HG03139 (cell line): ENCODE data around the gene TTF2.

Experiments
- ATAC-seq: cut with Tn5 transposase; IDR thresholded peaks from one replicate; pipeline ENCODE4 v1.9.1; 2021; ENCODE audit not compliant: unreplicated experiment

The TTF2 gene

GRCh38 chr1:117059678-117060440 lies at the start of gene TTF2:
TTF2 (plus strand) TSS chr1:117060326; CDS start chr1:117060347, 21 bp downstream.
- peak; percentile 95 for ATAC-seq

DNA sequence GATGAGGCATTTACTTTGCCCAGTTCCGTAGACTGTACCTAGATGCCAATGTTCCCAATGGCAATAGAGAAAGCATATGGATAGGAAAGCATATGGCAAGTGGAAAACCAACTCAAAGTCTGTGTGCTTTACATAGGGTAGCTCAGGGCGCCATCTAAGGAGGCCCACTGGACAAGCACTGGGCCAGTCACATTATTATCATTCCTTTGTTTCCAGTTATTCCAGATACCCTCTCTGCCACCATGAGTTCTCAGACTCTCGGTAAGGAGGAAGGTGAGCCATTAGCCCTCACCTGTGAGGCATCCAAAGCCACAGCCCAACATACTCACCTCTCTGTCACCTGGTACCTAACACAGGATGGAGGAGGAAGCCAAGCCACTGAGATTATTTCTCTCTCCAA lies 48.8 kb upstream of the TTF2 start:
- no peak for ATAC-seq

GRCh38 chr1:117013309-117013858 lies 46.7 kb upstream of the TTF2 start:
- ATAC-seq = no peak

DNA sequence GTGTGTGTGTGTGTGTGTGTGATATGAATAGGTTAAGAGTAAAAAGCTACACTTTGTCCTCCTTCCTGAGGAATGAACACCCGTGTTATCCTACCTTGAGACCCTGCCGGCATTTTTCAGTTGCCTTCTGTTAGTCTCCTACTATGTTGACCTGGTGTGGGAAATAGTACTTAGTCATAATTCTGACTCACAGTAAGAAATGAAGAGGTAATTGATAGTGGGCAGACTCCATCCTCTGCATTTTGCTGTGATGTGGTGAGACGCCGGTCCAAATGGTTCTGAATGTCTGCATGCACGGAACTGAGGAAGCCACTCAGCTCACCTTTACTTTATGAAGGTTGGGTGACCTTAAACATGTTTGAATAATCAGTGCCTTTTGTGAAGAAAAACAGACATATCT lies 45.9 kb upstream of the TTF2 start:
- ATAC-seq = no peak

GRCh38 chr1:117015724-117016123 lies 44.4 kb upstream of the TTF2 start:
- ATAC-seq = no peak

DNA sequence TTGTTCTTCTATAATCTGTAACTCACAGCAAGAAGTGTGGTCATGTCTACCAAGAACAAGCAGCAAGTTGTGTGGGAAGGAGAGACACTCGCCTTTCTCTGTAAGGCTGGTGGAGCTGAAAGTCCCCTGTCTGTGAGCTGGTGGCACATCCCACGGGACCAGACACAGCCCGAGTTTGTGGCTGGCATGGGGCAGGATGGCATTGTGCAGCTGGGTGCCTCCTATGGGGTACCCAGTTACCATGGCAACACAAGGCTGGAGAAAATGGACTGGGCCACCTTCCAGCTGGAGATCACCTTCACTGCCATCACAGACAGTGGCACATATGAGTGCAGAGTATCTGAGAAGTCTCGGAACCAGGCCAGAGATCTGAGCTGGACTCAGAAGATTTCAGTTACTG lies 43.1 kb upstream of the TTF2 start:
- no peak for ATAC-seq

- ATAC-seq = no peak
Observed at GRCh38 chr1:117017648-117018047, 42.5 kb upstream of the TTF2 start.

GRCh38 chr1:117020526-117021156 lies 39.5 kb upstream of the TTF2 start:
- no peak for ATAC-seq

DNA sequence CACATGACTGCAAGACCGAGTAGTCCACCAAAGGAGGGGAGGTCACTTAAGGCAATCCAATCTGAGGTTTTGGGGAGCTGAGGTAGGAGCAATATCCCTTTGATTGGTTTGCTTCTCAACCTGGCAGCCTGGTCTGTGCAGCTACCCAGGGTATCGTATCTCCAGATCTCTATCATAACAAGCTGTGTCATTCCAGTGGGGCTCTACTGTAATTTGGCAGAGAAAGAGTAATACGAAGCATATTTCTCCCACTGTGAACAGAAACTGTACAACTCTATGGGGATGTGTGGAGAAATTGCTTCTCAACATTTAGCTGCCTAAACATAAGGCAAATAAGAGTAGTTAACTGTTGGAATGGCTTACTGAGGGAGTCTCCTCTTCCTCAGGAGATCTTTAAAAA lies 38.0 kb upstream of the TTF2 start:
- ATAC-seq = no peak

DNA sequence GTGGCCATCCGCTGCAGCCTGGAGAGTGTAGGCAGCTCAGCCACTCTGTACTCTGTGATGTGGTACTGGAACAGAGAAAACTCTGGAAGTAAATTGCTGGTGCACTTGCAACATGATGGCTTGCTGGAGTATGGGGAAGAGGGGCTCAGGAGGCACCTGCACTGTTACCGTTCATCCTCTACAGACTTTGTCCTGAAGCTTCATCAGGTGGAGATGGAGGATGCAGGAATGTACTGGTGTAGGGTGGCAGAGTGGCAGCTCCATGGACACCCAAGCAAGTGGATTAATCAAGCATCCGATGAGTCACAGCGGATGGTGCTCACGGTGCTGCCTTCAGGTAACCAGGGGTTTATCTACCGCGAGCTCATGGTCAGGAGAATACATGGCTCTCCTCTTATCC lies 34.6 kb upstream of the TTF2 start:
- no peak for ATAC-seq

- no peak for ATAC-seq
Observed at GRCh38 chr1:117026361-117026760, 33.8 kb upstream of the TTF2 start.

DNA sequence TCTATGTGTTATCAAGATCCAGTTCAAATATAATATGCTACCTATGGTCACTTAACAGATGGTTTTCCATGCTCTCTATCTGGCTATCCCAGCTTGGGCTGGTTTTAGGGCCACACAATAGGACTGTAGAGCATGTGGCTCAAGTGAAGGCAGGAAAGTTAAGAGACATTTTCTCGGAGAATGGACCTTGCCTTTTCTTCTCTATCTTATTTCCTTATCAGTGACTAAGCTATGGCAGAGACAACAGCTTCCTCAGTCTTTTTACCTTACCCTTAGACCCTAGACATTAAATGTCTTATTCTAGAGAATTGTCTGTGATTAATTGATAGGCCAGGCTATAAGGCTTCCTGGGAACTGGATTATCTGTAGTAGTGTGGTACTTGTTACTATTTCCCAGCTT lies 30.4 kb upstream of the TTF2 start:
- ATAC-seq = no peak

GRCh38 chr1:117030271-117030877 lies 29.8 kb upstream of the TTF2 start:
- no peak for ATAC-seq

- no peak for ATAC-seq
Observed at GRCh38 chr1:117032266-117032665, 27.9 kb upstream of the TTF2 start.

GRCh38 chr1:117032681-117033539 lies 27.2 kb upstream of the TTF2 start:
- no peak for ATAC-seq

GRCh38 chr1:117033772-117034171 lies 26.4 kb upstream of the TTF2 start:
- ATAC-seq = no peak

DNA sequence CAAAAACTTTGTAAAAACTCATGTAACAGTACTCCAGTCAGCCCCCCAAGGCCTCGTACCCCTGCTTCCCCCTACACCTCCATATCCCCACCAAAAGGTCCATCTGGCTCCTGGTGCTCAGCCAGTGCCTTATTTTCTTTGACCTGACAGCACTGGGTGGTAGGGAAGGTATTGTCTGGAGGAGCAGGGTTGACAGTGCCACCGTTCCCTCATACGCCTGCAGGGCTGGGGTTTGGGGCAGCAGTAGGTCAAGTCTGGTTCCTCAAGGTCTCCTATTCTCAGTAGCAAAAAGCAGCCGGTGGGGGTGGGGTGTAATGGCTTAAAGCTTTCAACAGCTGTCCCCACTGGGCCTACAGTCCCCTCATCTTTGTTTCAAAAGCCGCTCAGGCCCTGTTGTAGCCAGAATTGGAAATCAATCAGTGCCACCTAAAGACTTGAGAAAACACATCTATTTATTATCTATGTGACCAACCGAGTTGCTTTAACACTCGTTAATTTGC lies 25.3 kb upstream of the TTF2 start:
- no peak for ATAC-seq

GRCh38 chr1:117036018-117036461 lies 24.1 kb upstream of the TTF2 start:
- no peak for ATAC-seq

DNA sequence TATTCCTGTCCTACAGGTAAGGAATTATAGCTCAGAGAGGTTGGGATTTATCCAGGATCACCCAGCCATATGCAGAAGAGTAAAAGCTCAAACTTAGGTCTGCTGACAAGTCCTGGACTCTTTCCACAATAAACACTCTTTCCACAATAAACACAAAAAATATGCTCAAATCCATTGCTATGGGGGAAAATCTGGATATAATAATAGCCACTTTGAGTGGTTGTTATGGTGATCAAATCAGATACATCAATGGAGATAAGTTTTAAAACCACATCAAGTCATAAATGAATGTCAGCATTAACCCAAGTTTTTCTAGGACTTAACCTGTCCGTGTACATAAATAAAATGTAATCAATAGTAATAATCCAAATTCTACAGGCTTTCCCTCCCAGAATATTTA lies 22.3 kb upstream of the TTF2 start:
- ATAC-seq = no peak

DNA sequence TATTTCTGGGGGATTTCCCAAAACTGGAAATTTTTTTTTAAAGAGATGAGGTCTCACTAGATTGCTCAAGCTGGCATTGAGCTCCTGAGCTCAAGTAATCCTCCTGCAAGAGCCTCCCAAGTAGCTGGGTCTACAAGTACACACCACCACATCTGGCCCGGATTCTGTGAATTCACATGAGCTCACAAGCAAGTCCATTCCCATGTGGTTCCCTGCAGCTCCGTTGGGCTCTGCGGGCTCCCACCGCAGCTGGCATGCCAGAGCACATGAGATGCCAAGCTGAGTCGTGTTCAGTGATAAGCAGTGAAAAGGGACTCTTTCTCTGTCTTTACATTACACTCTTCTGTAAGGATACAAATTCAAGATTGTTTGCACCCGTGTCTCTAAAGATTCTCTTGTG lies 21.9 kb upstream of the TTF2 start:
- ATAC-seq = no peak

DNA sequence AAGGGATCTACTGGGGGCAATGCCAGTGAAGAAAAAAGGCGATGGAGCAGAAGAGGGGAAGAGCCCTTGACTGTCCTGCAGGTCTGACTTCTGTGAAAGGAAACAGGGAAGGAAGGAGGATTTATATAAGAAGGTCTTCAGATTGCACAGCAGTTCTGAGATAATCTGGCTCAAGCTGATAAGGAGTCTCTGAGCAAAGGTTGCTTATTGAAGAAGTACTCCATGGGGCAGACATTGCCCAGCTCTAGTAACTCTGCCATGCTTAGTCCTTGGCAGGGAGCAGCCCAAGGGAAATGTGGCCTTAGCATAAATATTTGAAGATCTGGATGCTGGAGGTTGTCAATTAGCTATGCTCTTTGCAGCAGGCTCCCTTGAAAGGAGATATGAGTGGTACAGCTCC lies 15.9 kb upstream of the TTF2 start:
- no peak for ATAC-seq
